HUES48 (cell line): ENCODE results near the gene CDIPT.

ENCODE experiments used
- H3K27ac ChIP-seq: one replicate; pipeline ENCODE4 v1.7.0; 2013; ENCODE audit warnings: low read depth, low read length, inconsistent platforms
- H3K27me3 ChIP-seq: 2 replicates; pipeline ENCODE4 v1.6.1; 2013; ENCODE audit warnings: mild to moderate bottlenecking, low read length; ENCODE audit not compliant: control insufficient read depth, insufficient read depth
- H3K36me3 ChIP-seq: 2 replicates; pipeline ENCODE4 v1.6.1; 2013; ENCODE audit warnings: low read length; ENCODE audit not compliant: control insufficient read depth, insufficient read depth
- H3K4me1 ChIP-seq: 2 replicates; pipeline ENCODE4 v1.6.1; 2013; ENCODE audit warnings: mild to moderate bottlenecking, low read length; ENCODE audit not compliant: control insufficient read depth, insufficient read depth
- H3K4me3 ChIP-seq: 2 replicates; pipeline ENCODE4 v1.5.1; 2013; ENCODE audit warnings: mild to moderate bottlenecking, low read depth, low read length
- H3K9ac ChIP-seq: 2 replicates; pipeline ENCODE4 v1.6.1; 2013; ENCODE audit warnings: mild to moderate bottlenecking, low read depth, low read length, moderate library complexity
- H3K9me3 ChIP-seq: 2 replicates; pipeline ENCODE4 v1.6.1; 2013; ENCODE audit warnings: low read length; ENCODE audit not compliant: control insufficient read depth, insufficient read depth

Gene CDIPT

GRCh38 chr16:29904947-29905346, 41.9 kb upstream of the CDIPT start:
- Histone ChIP-seq H3K36me3 (peaks cover 20% of the 10 kb centered on the region), H3K9me3 (no peaks in the 10 kb centered on the region), H3K27me3 (no peaks in the 10 kb centered on the region), H3K27ac (no peak overlapping the region), H3K4me3 (no peak overlapping the region), H3K9ac (no peak overlapping the region), H3K4me1 (peaks cover 5% of the 10 kb centered on the region; the same call in 1 of the 2 replicates)

- H3K4me3 ChIP-seq, result no peak overlapping the region
- H3K36me3 ChIP-seq, result peaks cover 16% of the 10 kb centered on the region
- H3K9me3 ChIP-seq, result no peaks in the 10 kb centered on the region
- H3K4me1 ChIP-seq, result peaks cover 5% of the 10 kb centered on the region; the same call in 1 of the 2 replicates
- no peak overlapping the region for H3K9ac ChIP-seq
- no peaks in the 10 kb centered on the region for H3K27me3 ChIP-seq
- H3K27ac ChIP-seq, result no peak overlapping the region
These were observed 40.6 kb upstream of the CDIPT start for GRCh38 chr16:29903590-29903989.

- H3K27me3 ChIP-seq, result no peaks in the 10 kb centered on the region
- peak overlapping the region; percentile 30; the same call in 1 of the 2 replicates for H3K9ac ChIP-seq
- peaks cover 15% of the 10 kb centered on the region for H3K36me3 ChIP-seq
- H3K27ac ChIP-seq, result no peak overlapping the region
- H3K4me1 ChIP-seq, result peaks cover 13% of the 10 kb centered on the region
- H3K9me3 ChIP-seq, result no peaks in the 10 kb centered on the region
- peak overlapping the region; percentile 85 for H3K4me3 ChIP-seq
These were observed 38.5 kb upstream of the CDIPT start for GRCh38 chr16:29901607-29901945.

- peak overlapping the region; percentile 85 for H3K4me3 ChIP-seq
- peaks cover 11% of the 10 kb centered on the region for H3K36me3 ChIP-seq
- no peaks in the 10 kb centered on the region for H3K27me3 ChIP-seq
- peaks cover 13% of the 10 kb centered on the region for H3K4me1 ChIP-seq
- H3K9ac ChIP-seq, result peak overlapping the region; percentile 70; the same call in 1 of the 2 replicates
- peak overlapping the region; percentile 55 for H3K27ac ChIP-seq
- no peaks in the 10 kb centered on the region for H3K9me3 ChIP-seq
These were observed 38.0 kb upstream of the CDIPT start for GRCh38 chr16:29900888-29901606.

GRCh38 chr16:29900102-29900887, 37.3 kb upstream of the CDIPT start, which contains the start of gene ASPHD1:
Gene ASPHD1 (plus strand): TSS chr16:29900488. CDS start chr16:29900972, 484 bp downstream.
- Histone ChIP-seq H3K27ac (peak within 1 kb of the TSS; percentile 89), H3K4me3 (peak within 1 kb of the TSS; percentile 85), H3K9me3 (no peaks in the 10 kb centered on the region), H3K27me3 (no peaks in the 10 kb centered on the region), H3K36me3 (peaks cover 18% of the 10 kb centered on the region), H3K9ac (peak within 1 kb of the TSS; percentile 70), H3K4me1 (peaks cover 13% of the 10 kb centered on the region)

GRCh38 chr16:29899516-29900101, 36.6 kb upstream of the CDIPT start, which contains the start of gene SEZ6L2:
Gene SEZ6L2 (minus strand): TSS chr16:29899550. CDS start chr16:29899019, 531 bp downstream.
- Histone ChIP-seq H3K4me3 (peak within 1 kb of the TSS; percentile 85), H3K9ac (peak within 1 kb of the TSS; percentile 70), H3K27ac (peak within 1 kb of the TSS; percentile 89), H3K27me3 (no peaks in the 10 kb centered on the region), H3K9me3 (no peaks in the 10 kb centered on the region), H3K36me3 (peaks cover 16% of the 10 kb centered on the region), H3K4me1 (peaks cover 13% of the 10 kb centered on the region)

GRCh38 chr16:29898804-29899515, 35.9 kb upstream of the CDIPT start:
- Histone ChIP-seq H3K9ac (peak overlapping the region; percentile 39; the same call in 1 of the 2 replicates), H3K4me1 (peaks cover 13% of the 10 kb centered on the region), H3K36me3 (peaks cover 18% of the 10 kb centered on the region), H3K9me3 (no peaks in the 10 kb centered on the region), H3K4me3 (peak overlapping the region; percentile 85), H3K27ac (peak overlapping the region; percentile 89), H3K27me3 (no peaks in the 10 kb centered on the region)

GRCh38 chr16:29898135-29898803, 35.2 kb upstream of the CDIPT start:
- Histone ChIP-seq H3K27me3 (no peaks in the 10 kb centered on the region), H3K4me1 (peaks cover 13% of the 10 kb centered on the region), H3K9me3 (no peaks in the 10 kb centered on the region), H3K36me3 (peaks cover 17% of the 10 kb centered on the region), H3K9ac (peak overlapping the region; percentile 39; the same call in 1 of the 2 replicates), H3K4me3 (peak overlapping the region; percentile 85), H3K27ac (peak overlapping the region; percentile 89)

- Histone ChIP-seq H3K27ac (no peak overlapping the region), H3K36me3 (peaks cover 22% of the 10 kb centered on the region), H3K27me3 (no peaks in the 10 kb centered on the region), H3K4me1 (peaks cover 13% of the 10 kb centered on the region), H3K9me3 (no peaks in the 10 kb centered on the region), H3K9ac (no peak overlapping the region), H3K4me3 (no peak overlapping the region)
These were observed 34.3 kb upstream of the CDIPT start for GRCh38 chr16:29897333-29897732.

GRCh38 chr16:29896841-29897240, 33.8 kb upstream of the CDIPT start:
- peaks cover 25% of the 10 kb centered on the region for H3K36me3 ChIP-seq
- H3K4me3 ChIP-seq, result no peak overlapping the region
- no peaks in the 10 kb centered on the region for H3K9me3 ChIP-seq
- peaks cover 11% of the 10 kb centered on the region for H3K4me1 ChIP-seq
- H3K27ac ChIP-seq, result no peak overlapping the region
- no peaks in the 10 kb centered on the region for H3K27me3 ChIP-seq
- no peak overlapping the region for H3K9ac ChIP-seq
